ENCODE results near the gene SPAAR.
A peak's percentile ranks its signal among the peaks of the same experiment; 100 is the strongest.

SPAAR gene

GRCh38 chr9:35919212-35920008, 10.1 kb downstream of the SPAAR start:
- no peak for DNase-seq (ENCODE audit: low spot score)
- no peak overlapping the region for H3K27ac ChIP-seq
- ChIA-PET POLR2A (ENCODE audit: low non-redundant PET) (no interaction called here), CTCF (interaction anchor here (0.5 kb wide), 1 partner anchor 87 kb away, joined by 3 read pairs; no protein-coding TSS in a partner anchor)
- TF ChIP-seq CTCF (conservative IDR thresholded peaks at IDR 0.05; ENCODE audit: low read depth): no peak

- POLR2A ChIA-PET (ENCODE audit: low non-redundant PET): no interaction called here
- no peak for TF ChIP-seq CTCF (conservative IDR thresholded peaks at IDR 0.05; ENCODE audit: low read depth)
- DNase-seq (ENCODE audit: low spot score): no peak
- no peak overlapping the region for H3K27ac ChIP-seq
- CTCF ChIA-PET: interaction anchor here (0.5 to 0.8 kb wide), 2 partner anchors 9 to 86 kb away, joined by 3 read pairs; no protein-coding TSS in a partner anchor
Observed at GRCh38 chr9:35920051-35920620, 10.8 kb downstream of the SPAAR start.

- DNase-seq (ENCODE audit: low spot score): no peak
- TF ChIP-seq CTCF (conservative IDR thresholded peaks at IDR 0.05; ENCODE audit: low read depth): no peak
- CTCF ChIA-PET: interaction anchor here (0.6 kb wide), 1 partner anchor 1034 kb away, joined by 3 read pairs; no protein-coding TSS in a partner anchor
- H3K27ac ChIP-seq: no peak overlapping the region
- POLR2A ChIA-PET (ENCODE audit: low non-redundant PET): no interaction called here
Observed at GRCh38 chr9:35923598-35923926, 14.3 kb downstream of the SPAAR start.

- ChIA-PET CTCF (interaction anchor here (0.6 to 1.0 kb wide), 7 partner anchors 21 to 1034 kb away, joined by 3 to 5 read pairs (median 3); no protein-coding TSS in a partner anchor), POLR2A (ENCODE audit: low non-redundant PET) (interaction anchor here (0.6 kb wide), 1 partner anchor 95 kb away, joined by 3 read pairs; no protein-coding TSS in a partner anchor)
- H3K27ac ChIP-seq: peak overlapping the region; percentile 82
- no peak for TF ChIP-seq CTCF (conservative IDR thresholded peaks at IDR 0.05; ENCODE audit: low read depth)
- DNase-seq (ENCODE audit: low spot score): peak; percentile 89
Observed at GRCh38 chr9:35923927-35924763, 14.9 kb downstream of the SPAAR start.

GRCh38 chr9:35928591-35929452, 19.5 kb downstream of the SPAAR start:
- DNase-seq (ENCODE audit: low spot score): no peak
- POLR2A ChIA-PET (ENCODE audit: low non-redundant PET): no interaction called here
- CTCF ChIA-PET: no interaction called here
- TF ChIP-seq CTCF (conservative IDR thresholded peaks at IDR 0.05; ENCODE audit: low read depth): no peak
- no peak overlapping the region for H3K27ac ChIP-seq

GRCh38 chr9:35929453-35929718, 20.1 kb downstream of the SPAAR start:
- ChIA-PET POLR2A (ENCODE audit: low non-redundant PET) (no interaction called here), CTCF (no interaction called here)
- no peak for TF ChIP-seq CTCF (conservative IDR thresholded peaks at IDR 0.05; ENCODE audit: low read depth)
- DNase-seq (ENCODE audit: low spot score): no peak
- no peak overlapping the region for H3K27ac ChIP-seq

Data from RWPE1 (cell line).